Smooth muscle cell (in vitro differentiated cells): ENCODE results near the gene ENGASE. TPM values are rescaled to one million over a fixed set of nuclear protein-coding genes. Genes with fewer than 3 reads are reported as not detected.

ENCODE experiments used
- DNase-seq: peaks from one replicate; lab custom pipeline; 2025; ENCODE audit not compliant: unreplicated experiment; lab: John Stamatoyannopoulos, UW
- H2AFZ ChIP-seq: fragments of 200-600 bp; sonication (generic); 2 replicates; pipeline ENCODE4 v1.6.0; 2016; ENCODE audit warnings: antibody characterized with exemption, low read depth, mild to moderate bottlenecking
- H3F3A ChIP-seq: fragments of 200-600 bp; sonication (generic); 2 replicates; pipeline ENCODE4 v1.6.0; 2017; ENCODE audit warnings: antibody characterized with exemption, low read depth
- H3K27ac ChIP-seq: fragments of 200-600 bp; sonication (generic); 2 replicates; pipeline ENCODE4 v1.5.1; 2016; ENCODE audit warnings: low read depth, mild to moderate bottlenecking
- H3K27me3 ChIP-seq: fragments of 200-600 bp; sonication (generic); 2 replicates; pipeline ENCODE4 v1.6.1; 2016; ENCODE audit warnings: low read depth, mild to moderate bottlenecking
- H3K36me3 ChIP-seq: fragments of 200-600 bp; sonication (generic); 2 replicates; pipeline ENCODE4 v1.5.1; 2016; ENCODE audit warnings: low read depth
- H3K4me1 ChIP-seq: fragments of 200-600 bp; sonication (generic); 2 replicates; pipeline ENCODE4 v1.5.1; 2016; ENCODE audit warnings: low read depth
- H3K4me2 ChIP-seq: fragments of 200-600 bp; sonication (generic); 2 replicates; pipeline ENCODE4 v1.6.0; 2016; ENCODE audit warnings: mild to moderate bottlenecking
- H3K4me3 ChIP-seq: fragments of 200-600 bp; sonication (generic); 2 replicates; pipeline ENCODE4 v1.5.1; 2016; ENCODE audit warnings: mild to moderate bottlenecking
- H3K79me2 ChIP-seq: fragments of 200-600 bp; sonication (generic); 2 replicates; pipeline ENCODE4 v1.6.0; 2016; ENCODE audit warnings: low read depth, mild to moderate bottlenecking
- H3K9ac ChIP-seq: fragments of 200-600 bp; sonication (generic); 2 replicates; pipeline ENCODE4 v1.6.0; 2016; ENCODE audit warnings: low read depth
- H3K9me3 ChIP-seq: fragments of 200-600 bp; sonication (generic); replicated peaks from 2 replicates; pipeline ENCODE4 v1.5.1; 2016; ENCODE audit warnings: low read depth
- H4K20me1 ChIP-seq: fragments of 200-600 bp; sonication (generic); 2 replicates; pipeline ENCODE4 v1.6.0; 2016; ENCODE audit warnings: low read depth
- CTCF ChIP-seq: fragments of 200-600 bp; sonication (generic); IDR thresholded peaks from 2 replicates; pipeline ENCODE4 v1.5.1; 2017; ENCODE audit warnings: borderline replicate concordance, mild to moderate bottlenecking, antibody characterized with exemption; ENCODE audit not compliant: insufficient read depth, poor library complexity, severe bottlenecking
- WGBS: methylation state at CpG from one replicate; pipeline ENCODE4 v1.1.7; 2016; ENCODE audit warnings: low lambda C conversion rate; 5-methylcytosine and 5-hydroxymethylcytosine counted together
- polyA plus RNA-seq: library from polyadenylated mRNA; unstranded; fragments of >200 nt; fragmentation: Nextera tagmentation; extraction: Ambion mirVana; gene quantifications from 2 replicates; pipeline ENCODE4 v1.2.1, GENCODE V29; 2016
- total RNA-seq: library from RNA; depleted of rRNA; stranded (reverse); fragments of >200 nt; gene quantifications from 2 replicates; pipeline ENCODE4 v1.2.3, GENCODE V29; 2014

The ENGASE gene
- total and polyA plus RNA-seq, 2 experiments from 2014 or later = 3.8 to 9.6 TPM

- no peak overlapping the region for H2AFZ ChIP-seq
- H3K4me3 ChIP-seq = no peak overlapping the region
- H4K20me1 ChIP-seq = no peaks in the 10 kb centered on the region
- peaks cover 11% of the 10 kb centered on the region for H3K4me1 ChIP-seq
- no peaks in the 10 kb centered on the region for H3K27me3 ChIP-seq
- no peak overlapping the region for H3K27ac ChIP-seq
- TF ChIP-seq CTCF = no peak
- H3K79me2 ChIP-seq = no peaks in the 10 kb centered on the region
- H3K4me2 ChIP-seq = no peak overlapping the region
- H3K36me3 ChIP-seq = no peaks in the 10 kb centered on the region
- no peak overlapping the region for H3K9ac ChIP-seq
- no peaks in the 10 kb centered on the region for H3F3A ChIP-seq
- H3K9me3 ChIP-seq = no peaks in the 10 kb centered on the region
- no peak for DNase-seq
- WGBS = 91% methylated on average over 18 of the region's 19 CpGs
Measured at GRCh38 chr17:79116575-79117368, 42.1 kb downstream of the ENGASE start.

GRCh38 chr17:79117905-79118487, 43.4 kb downstream of the ENGASE start:
- peaks cover 11% of the 10 kb centered on the region for H3K4me1 ChIP-seq
- no peaks in the 10 kb centered on the region for H3K79me2 ChIP-seq
- H3K4me2 ChIP-seq = no peak overlapping the region
- no peak overlapping the region for H3K4me3 ChIP-seq
- H3K27ac ChIP-seq = no peak overlapping the region
- no peaks in the 10 kb centered on the region for H3K9me3 ChIP-seq
- H3K9ac ChIP-seq = no peak overlapping the region
- H3K27me3 ChIP-seq = no peaks in the 10 kb centered on the region
- H4K20me1 ChIP-seq = no peaks in the 10 kb centered on the region
- 85% methylated on average over 21 of the region's 21 CpGs for WGBS
- no peak overlapping the region for H2AFZ ChIP-seq
- no peaks in the 10 kb centered on the region for H3F3A ChIP-seq
- no peak for TF ChIP-seq CTCF
- DNase-seq = no peak
- no peaks in the 10 kb centered on the region for H3K36me3 ChIP-seq

GRCh38 chr17:79118924-79119323, 44.3 kb downstream of the ENGASE start:
- no peak overlapping the region for H3K9ac ChIP-seq
- H3K4me1 ChIP-seq = peaks cover 11% of the 10 kb centered on the region
- H3K27ac ChIP-seq = no peak overlapping the region
- no peak overlapping the region for H2AFZ ChIP-seq
- H3F3A ChIP-seq = no peaks in the 10 kb centered on the region
- no peak for TF ChIP-seq CTCF
- H3K4me2 ChIP-seq = no peak overlapping the region
- no peaks in the 10 kb centered on the region for H3K79me2 ChIP-seq
- no peaks in the 10 kb centered on the region for H3K36me3 ChIP-seq
- no peaks in the 10 kb centered on the region for H3K27me3 ChIP-seq
- H4K20me1 ChIP-seq = no peaks in the 10 kb centered on the region
- 87% methylated on average over 4 of the region's 4 CpGs for WGBS
- H3K4me3 ChIP-seq = no peak overlapping the region
- DNase-seq = no peak
- H3K9me3 ChIP-seq = no peaks in the 10 kb centered on the region

- no peak overlapping the region for H2AFZ ChIP-seq
- no peak for TF ChIP-seq CTCF
- H3K36me3 ChIP-seq = no peaks in the 10 kb centered on the region
Measured at GRCh38 chr17:79120259-79120658, 45.6 kb downstream of the ENGASE start.

More at GRCh38 chr17:79120259-79120658, 45.6 kb downstream of the ENGASE start:
- H4K20me1 ChIP-seq = no peaks in the 10 kb centered on the region
- H3K79me2 ChIP-seq = no peaks in the 10 kb centered on the region
- no peaks in the 10 kb centered on the region for H3K9me3 ChIP-seq
- WGBS = 66% methylated on average over 5 of the region's 5 CpGs
- H3F3A ChIP-seq = no peaks in the 10 kb centered on the region
- peaks cover 1% of the 10 kb centered on the region for H3K4me1 ChIP-seq
- H3K4me2 ChIP-seq = no peak overlapping the region
- no peak overlapping the region for H3K9ac ChIP-seq
- no peaks in the 10 kb centered on the region for H3K27me3 ChIP-seq
- no peak overlapping the region for H3K4me3 ChIP-seq
- no peak overlapping the region for H3K27ac ChIP-seq
- no peak for DNase-seq
